Tibial nerve (tissue), 3 donors: Measurements from ENCODE around the gene ZACN.

Experiments
- POLR2A ChIP-seq, 2 donors: fragments of 450-650 bp; IDR thresholded peaks; one replicate each; pipeline ENCODE4 v1.6.1; 2017; ENCODE audit warnings: antibody characterized with exemption in 2 of 2, mild to moderate bottlenecking in 2 of 2, moderate library complexity in 2 of 2
- TF ChIP-seq, protein P1 (sequence below), 5 experiments: fragments of 200-600 bp in 3 of 5; fragments of 450-650 bp in 2 of 5; sonication (generic) in 3 of 5; IDR thresholded peaks; one replicate each; pipeline ENCODE4 v1.5.1; 2016 to 2019; ENCODE audit warnings: antibody characterized with exemption in 5 of 5, mild to moderate bottlenecking in 3 of 5, moderate library complexity in 2 of 5

DNA sequence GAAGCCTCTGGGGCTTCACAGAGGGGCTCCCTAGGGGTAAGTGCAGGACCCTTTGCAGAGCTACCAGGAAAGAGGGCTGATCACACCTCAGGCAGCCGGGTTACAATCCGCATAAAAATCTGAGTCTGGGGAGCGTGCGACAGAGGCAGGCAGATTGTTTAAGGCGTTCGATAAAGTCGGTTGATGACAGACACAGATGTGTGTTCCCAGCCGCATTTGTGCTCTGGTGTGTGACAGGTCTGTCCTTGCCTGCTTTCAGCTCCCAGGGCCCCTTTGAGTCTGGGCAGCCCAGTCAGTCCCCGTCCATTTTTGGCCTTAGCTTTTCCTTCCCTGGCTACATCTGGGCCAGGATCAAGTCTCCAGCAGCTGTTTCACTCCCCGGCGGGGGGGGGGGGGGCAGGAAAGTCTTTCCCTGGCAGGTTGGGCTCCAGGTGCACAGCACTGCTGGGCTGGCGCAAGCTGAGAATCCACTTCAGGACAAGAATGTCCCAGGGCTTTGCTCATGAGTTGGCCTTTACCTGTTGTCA is 1.3 kb upstream of the ZACN start:
- TF ChIP-seq POLR2A (IDR thresholded peaks at IDR 0.05): no peak
- TF ChIP-seq, protein P1, sequence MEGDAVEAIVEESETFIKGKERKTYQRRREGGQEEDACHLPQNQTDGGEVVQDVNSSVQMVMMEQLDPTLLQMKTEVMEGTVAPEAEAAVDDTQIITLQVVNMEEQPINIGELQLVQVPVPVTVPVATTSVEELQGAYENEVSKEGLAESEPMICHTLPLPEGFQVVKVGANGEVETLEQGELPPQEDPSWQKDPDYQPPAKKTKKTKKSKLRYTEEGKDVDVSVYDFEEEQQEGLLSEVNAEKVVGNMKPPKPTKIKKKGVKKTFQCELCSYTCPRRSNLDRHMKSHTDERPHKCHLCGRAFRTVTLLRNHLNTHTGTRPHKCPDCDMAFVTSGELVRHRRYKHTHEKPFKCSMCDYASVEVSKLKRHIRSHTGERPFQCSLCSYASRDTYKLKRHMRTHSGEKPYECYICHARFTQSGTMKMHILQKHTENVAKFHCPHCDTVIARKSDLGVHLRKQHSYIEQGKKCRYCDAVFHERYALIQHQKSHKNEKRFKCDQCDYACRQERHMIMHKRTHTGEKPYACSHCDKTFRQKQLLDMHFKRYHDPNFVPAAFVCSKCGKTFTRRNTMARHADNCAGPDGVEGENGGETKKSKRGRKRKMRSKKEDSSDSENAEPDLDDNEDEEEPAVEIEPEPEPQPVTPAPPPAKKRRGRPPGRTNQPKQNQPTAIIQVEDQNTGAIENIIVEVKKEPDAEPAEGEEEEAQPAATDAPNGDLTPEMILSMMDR (IDR thresholded peaks at IDR 0.05): no peak
